Left ventricle myocardium superior (tissue), 1 donor: ENCODE data around the gene PDE9A. TPM values are rescaled to one million over a fixed set of nuclear protein-coding genes. Genes with fewer than 3 reads are reported as not detected.

Experiments used
- ATAC-seq: fragments of 200-7000 bp; cut with Tn5 transposase; one replicate; pipeline ENCODE4 v1.9.1; 2020; ENCODE audit warnings: mild to moderate bottlenecking, moderate library complexity
- DNase-seq: peaks from one replicate; pipeline ENCODE4 v3.0.0-alpha.2; 2020
- intact Hi-C: fragments of 100-400 bp; cut with micrococcal nuclease; formaldehyde crosslinking; loops from one replicate; pipeline ENCODE4 v1.11.0; 2022
- total RNA-seq: library from RNA; stranded (reverse); fragmentation: NEBNext Ultra II Directional; extraction: Animal tissue kit (Norgen Biotek cat#: 25700); gene quantifications from one replicate; pipeline ENCODE4 v1.2.1, GENCODE V29; 2021
- donor health status: DM: no; HTN: yes; CAD: no; lungs with severe emphysema.

The PDE9A gene
- total RNA-seq, 1 donor from 2014 or later, result 4.1 TPM

- DNase-seq (no peak), ATAC-seq (no peak)
- intact Hi-C loops, result no loop called here
Measured at GRCh38 chr21:42666023-42666747, 12.8 kb downstream of the PDE9A start.

GRCh38 chr21:42666925-42667324, 13.5 kb downstream of the PDE9A start:
- intact Hi-C loops, result no loop called here
- ATAC-seq, result no peak
- no peak for DNase-seq

- DNase-seq, result no peak
- intact Hi-C loops, result no loop called here
- peak; percentile 9 for ATAC-seq
Measured at GRCh38 chr21:42668298-42668992, 15.0 kb downstream of the PDE9A start.

GRCh38 chr21:42669041-42669440, 15.6 kb downstream of the PDE9A start:
- ATAC-seq, result peak; percentile 51
- intact Hi-C loops, result no loop called here
- DNase-seq, result peak; percentile 62

GRCh38 chr21:42670058-42670880, 16.8 kb downstream of the PDE9A start:
- ATAC-seq (no peak), DNase-seq (no peak)
- intact Hi-C loops, result no loop called here

GRCh38 chr21:42670884-42671283, 17.5 kb downstream of the PDE9A start:
- intact Hi-C loops, result no loop called here
- ATAC-seq, result no peak
- no peak for DNase-seq

- ATAC-seq, result no peak
- intact Hi-C loops, result no loop called here
- no peak for DNase-seq
Measured at GRCh38 chr21:42671778-42672593, 18.6 kb downstream of the PDE9A start.

GRCh38 chr21:42672699-42673458, 19.5 kb downstream of the PDE9A start:
- no peak for ATAC-seq
- no peak for DNase-seq
- intact Hi-C loops, result no loop called here

- no peak for DNase-seq
- intact Hi-C loops, result no loop called here
- ATAC-seq, result no peak
Measured at GRCh38 chr21:42673633-42674328, 20.4 kb downstream of the PDE9A start.

- DNase-seq (peak; percentile 79), ATAC-seq (peak; percentile 95)
- intact Hi-C loops, result no loop called here
Measured at GRCh38 chr21:42674351-42674940, 21.0 kb downstream of the PDE9A start.

- intact Hi-C loops, result no loop called here
- no peak for ATAC-seq
- DNase-seq, result no peak
Measured at GRCh38 chr21:42675403-42675802, 22.0 kb downstream of the PDE9A start.

GRCh38 chr21:42676808-42677207, 23.4 kb downstream of the PDE9A start:
- intact Hi-C loops, result no loop called here
- ATAC-seq (no peak), DNase-seq (no peak)

GRCh38 chr21:42677339-42678321, 24.2 kb downstream of the PDE9A start:
- DNase-seq (peak; percentile 13), ATAC-seq (no peak)
- intact Hi-C loops, result no loop called here

- ATAC-seq (no peak), DNase-seq (no peak)
- intact Hi-C loops, result no loop called here
Measured at GRCh38 chr21:42678618-42679295, 25.3 kb downstream of the PDE9A start.

GRCh38 chr21:42679319-42680057, 26.1 kb downstream of the PDE9A start:
- no peak for ATAC-seq
- DNase-seq, result no peak
- intact Hi-C loops, result no loop called here
